ENCODE results near the gene RRP9.
"Not testable (repeated sequence)": the region's sequence is repeated elsewhere in the genome, so short reads cannot be mapped to it uniquely, and the experiment has no call there.

The RRP9 gene

GRCh38 chr3:51931756-51932155 lies 9.9 kb downstream of the RRP9 start:
- no peak for TF ChIP-seq CTCF (IDR thresholded peaks at IDR 0.05)
- H3K4me3 ChIP-seq, result no peak overlapping the region
- DNase-seq (ENCODE audit: low spot score), result no peak
- H3K27ac ChIP-seq, result no peak overlapping the region

- Histone ChIP-seq H3K4me3 (no peak overlapping the region), H3K27ac (no peak overlapping the region)
- no peak for DNase-seq (ENCODE audit: low spot score)
- TF ChIP-seq CTCF (IDR thresholded peaks at IDR 0.05), result no peak
Measured at GRCh38 chr3:51930439-51930838, 11.3 kb downstream of the RRP9 start.

- TF ChIP-seq CTCF (IDR thresholded peaks at IDR 0.05), result no peak
- Histone ChIP-seq H3K27ac (no peak overlapping the region), H3K4me3 (no peak overlapping the region)
- no peak for DNase-seq (ENCODE audit: low spot score)
Measured at GRCh38 chr3:51929420-51930003, 12.2 kb downstream of the RRP9 start.

- not testable (repeated sequence) for H3K27ac ChIP-seq; DNase-seq (ENCODE audit: low spot score); H3K4me3 ChIP-seq
Measured at GRCh38 chr3:51928981-51929380, 12.7 kb downstream of the RRP9 start.

GRCh38 chr3:51928438-51928837 lies 13.3 kb downstream of the RRP9 start:
- Histone ChIP-seq H3K4me3 (no peak overlapping the region), H3K27ac (no peak overlapping the region)
- no peak for DNase-seq (ENCODE audit: low spot score)
- no peak for TF ChIP-seq CTCF (IDR thresholded peaks at IDR 0.05)

GRCh38 chr3:51927061-51927977 lies 14.4 kb downstream of the RRP9 start:
- no peak for TF ChIP-seq CTCF (IDR thresholded peaks at IDR 0.05)
- H3K27ac ChIP-seq, result no peak overlapping the region
- DNase-seq (ENCODE audit: low spot score), result no peak
- no peak overlapping the region for H3K4me3 ChIP-seq

- no peak for DNase-seq (ENCODE audit: low spot score)
- no peak overlapping the region for H3K27ac ChIP-seq
- H3K4me3 ChIP-seq, result no peak overlapping the region
- TF ChIP-seq CTCF (IDR thresholded peaks at IDR 0.05), result no peak
Measured at GRCh38 chr3:51921081-51921578, 20.6 kb downstream of the RRP9 start.

Data from coronary artery (tissue), 2 donors.